ENCODE data around the gene ARSD. TPM values are rescaled to one million over a fixed set of nuclear protein-coding genes. Genes with fewer than 3 reads are reported as not detected.
"Not testable (repeated sequence)": the region's sequence is repeated elsewhere in the genome, so short reads cannot be mapped to it uniquely, and the experiment has no call there.

The ARSD gene
- total RNA-seq, 1 experiment from 2014 or later: 9.0 TPM

DNA sequence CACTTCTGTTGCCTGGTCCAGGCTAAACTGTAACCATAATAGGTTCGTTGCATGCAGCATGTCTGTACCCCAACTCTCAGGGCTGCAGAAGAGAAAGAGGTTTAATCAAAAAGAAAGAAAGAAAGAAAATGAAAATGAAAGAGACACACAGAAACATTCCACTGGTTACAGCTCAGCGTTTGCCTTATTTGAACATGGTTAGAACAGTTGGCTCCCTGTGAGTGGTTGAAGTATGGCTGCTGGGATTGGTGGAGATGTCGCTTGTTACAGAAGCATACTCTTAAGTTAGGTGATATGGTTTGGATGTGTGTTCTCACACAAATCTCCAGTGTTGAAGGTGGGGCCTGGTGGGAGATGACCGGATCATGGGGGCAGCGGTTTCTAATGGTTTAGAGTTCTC is 36.3 kb downstream of the ARSD start:
- DNase-seq (ENCODE audit: low spot score): no peak

DNA sequence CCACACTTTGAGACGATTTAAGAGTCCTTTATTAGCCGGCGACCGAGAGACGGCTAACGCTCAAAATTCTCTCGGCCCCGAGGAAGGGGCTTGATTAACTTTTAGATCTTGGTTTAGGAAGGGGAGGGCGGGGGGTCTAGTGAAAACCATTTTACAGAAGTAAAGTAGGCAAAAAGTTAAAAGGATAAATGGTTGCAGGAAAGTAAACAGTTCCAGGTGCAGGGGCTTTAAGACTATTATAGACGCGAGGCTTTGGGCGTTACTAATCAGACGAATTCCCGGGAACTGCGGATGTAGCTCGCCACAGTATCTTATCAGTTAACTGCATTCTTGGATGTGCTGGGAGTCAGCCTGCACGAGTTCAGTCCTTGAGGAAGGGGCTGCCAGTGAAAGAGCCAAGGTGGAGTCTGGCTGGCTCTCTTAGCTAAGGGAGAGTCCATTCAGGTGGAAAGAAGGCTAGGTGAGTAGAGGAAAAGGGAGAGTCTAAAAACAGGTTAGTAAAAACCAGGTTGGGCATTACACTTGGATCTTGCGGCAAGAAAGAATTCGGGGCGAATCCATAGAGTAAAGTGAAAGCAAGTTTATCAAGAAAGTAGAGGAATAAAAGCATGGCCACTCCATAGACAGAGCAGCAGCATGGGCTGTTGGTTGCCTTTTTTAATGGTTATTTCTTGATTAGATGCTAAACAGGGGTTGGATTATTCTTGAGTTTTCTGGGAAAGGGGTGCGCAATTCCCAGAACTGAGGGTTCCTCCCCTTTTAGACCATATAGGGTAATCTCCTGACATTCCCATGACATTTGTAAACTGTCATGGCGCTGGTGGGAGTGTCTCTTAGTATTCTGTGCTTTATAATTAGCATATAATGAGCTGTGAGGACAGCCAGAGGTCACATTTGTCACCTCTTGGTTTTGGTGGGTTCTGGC is 38.3 kb downstream of the ARSD start:
- not testable (repeated sequence) for DNase-seq (ENCODE audit: low spot score)

DNA sequence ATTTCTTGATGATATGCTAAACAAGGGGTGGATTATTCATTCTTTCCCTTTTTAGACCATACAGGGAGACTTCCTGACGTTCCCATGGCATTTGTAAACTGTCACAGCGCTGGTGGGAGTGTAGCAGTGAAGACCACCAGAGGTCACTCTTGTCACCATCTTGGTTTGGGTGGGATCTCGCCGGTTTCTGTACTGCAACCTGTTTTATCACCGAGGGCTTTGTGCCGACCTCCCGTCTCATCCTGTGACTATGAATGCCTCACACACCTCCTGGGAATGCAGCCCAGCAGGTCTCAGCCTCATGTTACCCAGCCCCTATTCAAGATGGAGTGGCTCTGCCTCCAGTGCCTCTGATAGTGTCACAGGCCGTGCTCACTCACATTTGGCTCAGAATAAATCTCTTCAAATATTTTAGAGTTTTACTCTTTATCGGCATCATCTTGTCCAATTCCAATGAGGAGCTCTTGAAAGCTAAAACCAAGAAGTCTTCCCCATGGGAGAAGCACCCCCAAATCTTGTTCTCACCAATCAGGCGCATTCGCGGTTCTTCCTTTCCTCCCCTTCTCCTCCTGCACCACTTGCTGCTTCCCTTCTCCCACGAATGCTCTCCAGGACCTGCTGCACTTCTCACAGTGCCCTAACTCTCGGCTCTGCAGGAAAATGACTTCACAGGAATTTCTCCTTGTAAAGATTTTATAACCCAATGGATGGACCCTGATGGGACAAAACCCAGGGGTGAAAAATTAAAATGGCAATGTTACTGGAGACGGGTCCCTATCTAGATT is 39.2 kb downstream of the ARSD start:
- not testable (repeated sequence) for DNase-seq (ENCODE audit: low spot score)

DNA sequence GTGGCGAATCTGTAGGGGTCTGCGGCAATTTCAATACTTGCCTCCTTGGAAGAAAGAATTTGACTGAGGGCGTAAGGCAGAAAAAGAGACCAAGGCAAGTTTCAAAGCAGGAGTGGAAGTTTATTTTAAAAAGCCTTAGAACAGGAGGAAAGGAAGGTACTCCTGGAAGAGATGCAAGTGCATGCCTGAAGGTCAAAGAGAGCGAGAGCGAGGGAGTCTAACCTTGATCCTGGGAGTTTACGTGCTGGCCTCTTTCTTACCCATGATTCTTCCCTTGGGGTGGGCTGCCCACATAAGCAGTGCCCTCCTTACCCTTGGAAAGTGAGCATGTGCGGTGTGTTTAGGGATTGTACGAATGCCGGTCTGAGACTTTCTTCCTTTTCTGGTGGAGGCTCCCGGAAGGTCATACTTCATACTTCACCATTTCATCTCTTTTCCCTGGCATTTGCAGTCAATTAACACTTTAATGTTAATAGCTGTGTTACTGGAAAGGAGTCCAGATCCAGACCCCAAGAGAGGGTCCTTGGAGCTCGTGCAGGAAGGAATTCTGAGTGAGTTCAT is 40.0 kb downstream of the ARSD start:
- no peak for DNase-seq (ENCODE audit: low spot score)

DNA sequence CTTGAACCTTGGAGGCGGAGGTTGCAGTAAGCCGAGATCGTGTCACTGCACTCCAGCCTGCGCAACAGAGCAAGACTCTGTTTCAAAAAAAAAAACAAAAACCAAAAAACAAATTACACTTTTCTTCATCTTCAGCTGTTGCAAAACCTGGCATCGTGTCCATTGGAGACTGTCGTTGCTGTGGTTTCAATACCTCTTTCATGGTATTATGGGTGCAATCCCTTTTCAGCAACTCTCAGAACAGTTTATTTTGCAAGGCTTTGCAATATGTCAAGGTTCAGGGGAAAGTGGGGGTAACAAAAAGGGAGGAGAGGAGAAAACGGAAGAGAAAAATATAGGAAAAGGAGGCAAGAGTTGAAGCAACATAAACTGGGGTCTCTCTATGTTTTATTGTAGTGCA is 40.8 kb downstream of the ARSD start:
- DNase-seq (ENCODE audit: low spot score): no peak

DNA sequence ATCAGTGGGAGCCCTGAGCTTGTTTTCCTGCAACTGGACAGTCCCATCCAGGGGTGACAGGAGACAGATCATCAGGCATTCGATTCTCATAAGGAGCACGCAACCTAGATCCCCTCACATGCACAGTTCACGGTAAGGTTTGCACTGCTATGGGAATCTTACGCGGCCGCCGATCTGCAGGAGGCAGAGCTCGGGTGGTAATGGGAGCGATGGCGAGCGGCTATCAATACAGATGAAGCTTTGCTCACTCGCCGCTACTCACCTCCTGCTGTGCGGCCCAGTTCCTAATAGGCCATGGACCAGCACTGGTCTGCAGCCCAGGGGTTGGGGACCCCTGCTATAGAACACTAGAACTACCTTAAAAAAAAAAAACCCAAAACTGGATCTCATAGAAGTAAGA is 45.4 kb downstream of the ARSD start:
- DNase-seq (ENCODE audit: low spot score): no peak

DNA sequence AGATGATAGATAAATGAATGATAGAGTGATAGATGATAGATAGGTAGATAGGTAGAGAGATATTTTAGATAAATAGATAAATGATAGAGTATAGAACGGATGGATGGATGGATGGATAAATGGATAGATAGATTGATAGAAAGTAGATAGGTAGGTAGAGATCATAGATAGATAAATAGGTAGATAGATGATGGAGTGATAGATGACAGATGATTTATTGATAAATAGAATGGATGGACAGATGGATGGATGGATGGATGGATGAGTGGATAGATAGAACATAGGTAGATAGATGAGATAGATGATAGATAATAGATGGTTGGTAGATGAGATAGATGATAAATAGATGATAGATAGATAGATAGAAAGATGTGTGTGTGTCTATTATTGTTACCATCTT is 49.5 kb downstream of the ARSD start:
- no peak for DNase-seq (ENCODE audit: low spot score)

DNA sequence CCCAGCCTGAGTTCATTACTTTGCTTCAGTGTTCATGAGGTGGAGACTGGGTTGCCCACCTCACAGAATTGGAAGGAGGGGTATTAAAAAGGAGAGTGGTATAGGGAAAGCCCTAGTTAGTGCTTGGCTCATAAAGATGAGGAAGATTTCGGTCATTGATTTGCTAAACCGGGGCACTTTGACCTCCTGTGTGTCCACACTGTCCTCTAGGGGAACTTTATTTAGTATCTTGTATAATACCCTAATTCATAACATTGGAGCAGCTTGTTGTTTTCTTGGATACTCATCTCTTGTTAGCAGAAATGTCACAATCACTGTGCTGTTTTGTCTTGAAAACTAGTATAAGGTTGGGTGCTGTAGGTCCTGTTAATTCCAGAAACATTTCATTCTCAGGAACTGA is 50.6 kb downstream of the ARSD start:
- no peak for DNase-seq (ENCODE audit: low spot score)

DNA sequence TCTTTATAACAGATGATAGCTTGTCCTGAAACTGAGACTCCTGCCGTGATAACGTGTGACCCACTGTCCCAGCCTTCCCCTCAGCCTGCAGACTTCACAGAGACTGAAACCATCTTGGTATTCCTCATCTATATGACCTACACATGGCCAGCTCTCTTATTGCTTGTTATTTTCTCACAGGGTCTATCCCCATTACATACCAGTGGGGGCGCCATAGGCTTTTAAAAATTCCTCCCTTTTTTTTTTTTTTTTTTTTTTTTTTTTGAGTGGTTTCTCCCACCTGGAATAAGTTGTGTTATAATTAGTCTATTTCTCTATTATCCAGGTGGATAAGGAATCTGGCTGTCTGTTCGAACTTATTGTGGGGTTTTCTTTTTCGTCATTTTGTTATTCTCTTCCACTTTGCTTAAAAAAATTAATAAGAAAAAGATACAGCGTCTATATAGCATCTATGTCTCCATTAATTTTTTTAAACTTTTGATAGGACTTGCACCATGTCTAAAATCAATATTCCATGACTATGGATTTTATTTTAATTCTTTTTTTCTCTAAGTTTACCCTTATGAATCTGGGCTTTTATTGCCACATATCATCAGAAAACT is 53.2 kb downstream of the ARSD start:
- no peak for DNase-seq (ENCODE audit: low spot score)

DNA sequence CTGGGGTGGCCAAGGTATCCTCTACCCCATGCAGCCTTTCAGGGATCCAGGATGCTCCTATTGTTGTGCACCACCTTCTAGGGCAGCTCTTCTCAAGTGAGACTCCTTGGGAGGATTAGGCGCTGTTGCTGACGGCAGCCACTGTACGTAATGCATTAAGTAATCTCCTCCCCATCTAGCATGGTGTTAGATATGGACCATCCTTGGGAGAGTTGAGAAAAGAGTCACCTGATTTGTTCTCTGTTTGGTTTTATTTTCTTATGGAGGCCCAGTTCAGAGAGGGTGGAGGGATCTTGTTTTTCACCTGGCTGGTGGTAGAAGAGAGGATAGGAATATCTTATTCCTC is 54.0 kb downstream of the ARSD start:
- DNase-seq (ENCODE audit: low spot score): no peak

DNA sequence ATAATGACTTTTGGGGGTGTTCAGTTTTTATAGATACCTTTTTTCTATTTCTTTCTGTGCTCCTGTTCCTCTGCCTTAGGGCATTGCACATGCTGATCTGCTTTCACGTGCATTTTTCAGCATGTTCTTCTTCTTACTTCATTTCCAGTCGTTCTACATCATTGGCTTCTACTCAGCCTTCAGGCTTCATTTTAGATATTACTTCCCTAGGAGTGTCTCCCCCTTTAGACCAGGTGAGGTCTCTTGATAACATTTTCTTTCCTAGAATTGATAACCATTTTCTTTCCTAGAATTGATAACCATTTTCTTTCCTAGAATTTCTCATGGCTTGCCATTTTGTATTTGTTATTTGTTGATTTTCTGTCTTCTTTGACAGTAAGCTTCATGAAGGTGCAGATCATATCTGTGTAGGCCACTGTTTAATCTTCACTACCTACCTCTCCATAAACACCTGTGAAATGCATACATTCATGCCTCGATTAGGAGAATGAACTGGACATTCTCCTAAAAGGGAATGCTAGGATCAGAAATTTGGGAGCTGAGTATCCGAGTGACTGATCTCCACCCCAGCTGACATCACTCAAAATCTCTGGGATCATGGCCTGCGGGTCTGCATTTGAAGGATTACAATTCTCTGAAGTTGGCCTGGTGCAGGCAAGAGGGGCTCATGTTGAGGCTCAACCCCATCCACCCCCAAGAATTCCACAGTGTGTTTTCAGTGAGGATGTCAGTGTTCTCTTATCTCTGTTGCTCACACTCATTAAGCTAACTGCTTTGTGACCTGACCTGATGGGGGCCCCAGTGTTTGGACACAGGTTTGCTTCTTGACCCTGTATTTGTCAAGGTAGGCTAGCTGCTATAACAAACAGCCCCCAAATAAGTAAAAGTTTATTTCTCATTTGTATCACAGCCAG is 54.7 kb downstream of the ARSD start:
- no peak for DNase-seq (ENCODE audit: low spot score)

DNA sequence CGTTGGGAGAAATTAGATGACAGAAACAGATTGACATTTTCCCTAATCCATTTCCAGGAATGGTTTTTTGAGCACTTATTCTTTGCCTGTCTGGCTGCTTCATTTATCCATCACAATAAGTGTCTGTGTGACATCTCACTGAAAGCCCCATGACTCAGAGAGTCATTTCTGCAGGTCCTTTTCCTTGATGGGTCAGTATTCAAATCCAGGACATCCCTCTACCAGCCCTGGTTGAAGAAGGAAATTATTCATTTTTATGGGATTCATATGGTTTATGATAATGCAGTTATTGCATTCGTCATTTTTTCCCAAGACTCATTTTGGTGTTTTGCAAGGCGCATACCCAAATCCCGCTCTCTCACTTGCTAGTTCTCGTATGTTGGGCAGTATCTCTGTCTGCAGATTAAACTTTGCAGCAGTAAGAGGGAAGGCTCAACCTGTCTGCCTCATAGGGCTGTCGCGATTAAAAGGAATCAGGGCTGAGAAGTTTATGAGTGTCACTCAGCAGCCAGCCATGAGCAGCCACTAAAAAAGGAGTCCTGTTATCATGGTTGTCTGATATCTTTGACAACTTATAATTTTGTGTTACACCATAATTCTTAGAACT is 56.4 kb downstream of the ARSD start:
- no peak for DNase-seq (ENCODE audit: low spot score)

DNA sequence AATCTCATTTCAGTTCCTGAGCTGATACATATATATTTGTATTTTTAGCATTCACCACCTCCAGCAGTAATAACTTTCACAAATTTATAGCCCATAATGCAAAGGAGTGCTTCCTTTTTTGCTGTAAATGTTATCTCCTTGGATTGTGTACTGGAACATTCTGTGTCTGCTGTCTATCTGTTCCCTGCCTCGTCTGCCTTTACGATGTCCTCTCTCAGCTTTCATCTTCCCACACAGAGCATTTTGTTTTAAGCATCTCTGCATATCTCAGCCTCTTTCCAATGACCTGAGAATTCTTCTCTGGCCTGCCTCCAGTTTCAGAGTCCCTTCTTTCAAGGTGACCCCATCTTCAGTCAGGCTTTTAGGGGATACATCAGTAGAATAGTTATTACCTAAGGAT is 57.3 kb downstream of the ARSD start:
- DNase-seq (ENCODE audit: low spot score): no peak

DNA sequence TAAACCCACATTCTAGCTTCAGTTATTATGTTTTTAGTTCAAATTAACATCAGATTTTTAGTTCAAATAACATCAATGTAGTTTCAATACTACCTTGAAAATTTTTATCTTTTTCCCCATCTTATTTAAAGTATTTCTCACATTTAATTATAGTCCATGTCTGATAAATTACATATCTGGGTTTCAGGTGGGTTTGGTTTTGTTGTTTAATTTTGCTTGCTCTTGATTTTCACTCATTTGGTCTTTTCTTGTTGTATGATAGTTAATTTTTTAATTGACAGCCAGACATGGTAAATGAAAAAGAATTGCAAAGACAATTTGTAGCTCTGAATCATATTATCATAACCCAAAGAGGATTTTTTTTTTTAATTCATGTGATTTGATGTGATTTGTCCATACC is 58.5 kb downstream of the ARSD start:
- no peak for DNase-seq (ENCODE audit: low spot score)

DNA sequence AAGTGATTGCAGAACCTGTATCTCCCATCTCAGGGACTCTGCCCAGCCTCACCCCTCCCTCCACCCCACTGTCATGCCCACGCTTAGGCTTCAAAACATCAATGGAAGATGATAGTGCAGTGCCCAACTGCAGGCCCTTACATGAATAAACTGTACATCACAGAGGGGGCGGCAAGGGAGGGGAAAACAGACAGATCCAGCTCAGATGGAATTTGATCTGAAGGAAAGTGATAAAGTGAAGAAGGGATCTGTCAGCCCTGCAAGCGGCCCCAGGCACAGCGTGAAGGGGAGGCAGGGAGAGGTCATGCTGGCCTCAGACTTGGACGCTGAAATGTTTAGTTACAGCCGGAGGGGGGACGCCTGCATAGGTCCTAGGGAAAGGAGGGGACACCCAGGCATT is 61.9 kb downstream of the ARSD start:
- no peak for DNase-seq (ENCODE audit: low spot score)

DNA sequence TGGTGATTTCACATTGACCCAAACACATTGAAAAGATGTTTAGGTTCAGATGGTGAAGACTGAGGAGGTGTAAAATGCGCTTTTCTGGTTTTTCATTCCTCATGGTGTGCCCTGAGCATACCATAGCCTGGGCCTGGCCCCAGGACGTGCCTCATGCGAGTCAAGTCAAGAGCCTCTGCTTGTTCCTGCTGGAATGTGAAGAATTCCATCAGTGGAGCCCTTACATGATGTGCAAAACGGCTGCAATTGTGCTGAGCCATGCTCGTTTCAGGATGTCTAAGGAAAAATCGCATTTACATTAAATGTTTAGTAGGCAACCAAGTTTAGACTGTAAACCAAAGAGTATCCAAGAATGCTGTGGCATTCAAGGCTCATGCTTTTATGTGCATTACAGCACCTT is 65.5 kb downstream of the ARSD start:
- no peak for DNase-seq (ENCODE audit: low spot score)

DNA sequence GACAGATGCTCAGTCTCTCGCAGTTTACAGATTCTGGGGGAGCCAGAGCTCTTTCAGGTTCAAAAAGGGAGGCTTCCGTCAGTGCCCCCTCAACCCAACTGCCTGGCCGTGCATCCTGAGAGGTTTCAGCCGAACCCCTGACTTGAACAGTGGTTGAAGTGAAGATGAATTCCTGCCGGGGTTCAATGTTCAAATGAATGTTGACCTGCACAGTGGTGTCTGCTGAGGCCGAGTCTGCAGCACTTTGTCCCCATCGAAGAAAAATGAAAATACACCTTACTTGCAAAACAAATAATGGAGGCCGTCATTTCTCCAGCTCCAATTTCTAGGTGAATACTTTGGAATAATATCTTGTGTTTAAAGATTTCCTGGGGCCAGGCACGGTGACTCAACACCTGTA is 66.7 kb downstream of the ARSD start:
- no peak for DNase-seq (ENCODE audit: low spot score)

DNA sequence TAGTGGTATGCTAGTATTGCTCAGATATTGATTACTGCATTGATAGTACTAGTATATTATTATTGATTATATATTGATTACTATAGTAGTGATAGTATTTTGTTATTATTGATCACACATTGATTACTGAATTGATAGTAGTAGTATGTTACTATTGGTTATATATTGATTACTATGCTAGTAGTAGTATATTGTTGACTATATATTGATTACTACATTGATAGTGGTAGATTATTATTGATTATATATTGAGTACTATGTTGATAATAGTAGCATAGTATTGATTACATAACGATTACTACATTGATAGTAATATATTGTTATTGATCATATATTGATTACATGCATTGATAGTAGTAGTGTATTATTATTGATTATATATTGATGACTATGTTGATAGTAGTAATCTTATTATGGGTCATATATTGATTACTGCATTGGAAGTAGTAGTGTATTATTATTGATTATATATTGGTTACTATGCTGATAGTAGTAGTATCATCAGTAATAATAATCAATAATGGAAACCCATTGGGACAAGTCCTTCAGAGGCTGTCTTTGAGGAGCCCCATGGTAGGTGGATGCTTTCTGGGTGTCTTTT is 69.8 kb downstream of the ARSD start:
- DNase-seq (ENCODE audit: low spot score): no peak

DNA sequence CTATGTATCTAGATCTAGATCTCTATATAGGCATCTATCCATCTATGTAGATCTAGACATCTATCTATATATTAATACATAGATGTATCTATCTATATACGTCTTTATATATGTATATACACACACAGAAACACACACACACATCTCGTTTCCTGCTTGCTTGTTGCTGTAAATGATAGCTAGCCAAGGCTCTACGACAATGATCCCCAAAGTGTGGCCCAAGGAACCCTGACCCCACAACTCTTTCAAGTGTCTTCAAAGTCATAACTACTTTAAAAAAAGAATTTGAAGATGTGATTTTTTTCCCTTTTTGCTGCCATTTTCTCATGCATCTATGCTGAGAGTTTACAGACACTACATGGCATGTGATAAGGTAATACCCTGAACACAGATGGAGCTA is 71.6 kb downstream of the ARSD start:
- no peak for DNase-seq (ENCODE audit: low spot score)

DNA sequence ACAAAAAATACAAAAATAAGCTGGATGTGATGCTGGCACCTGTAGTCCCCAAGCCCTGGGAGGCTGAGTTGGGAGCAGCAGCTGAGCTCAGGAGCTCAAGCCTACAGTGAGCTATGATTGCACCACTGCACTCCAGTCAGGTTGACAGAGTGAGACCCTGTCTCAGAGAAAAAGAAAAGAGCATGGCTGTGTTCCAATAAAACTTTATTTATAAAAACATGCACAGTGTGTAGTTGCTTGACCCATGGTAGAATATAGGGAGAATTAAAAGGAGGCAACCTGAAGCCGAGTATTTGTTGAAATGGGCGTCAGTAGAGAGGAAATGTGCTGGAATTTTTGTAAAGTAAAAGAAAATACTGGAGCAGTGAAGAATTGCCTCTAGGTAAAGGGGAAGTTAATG is 73.4 kb downstream of the ARSD start:
- DNase-seq (ENCODE audit: low spot score): no peak

DNA sequence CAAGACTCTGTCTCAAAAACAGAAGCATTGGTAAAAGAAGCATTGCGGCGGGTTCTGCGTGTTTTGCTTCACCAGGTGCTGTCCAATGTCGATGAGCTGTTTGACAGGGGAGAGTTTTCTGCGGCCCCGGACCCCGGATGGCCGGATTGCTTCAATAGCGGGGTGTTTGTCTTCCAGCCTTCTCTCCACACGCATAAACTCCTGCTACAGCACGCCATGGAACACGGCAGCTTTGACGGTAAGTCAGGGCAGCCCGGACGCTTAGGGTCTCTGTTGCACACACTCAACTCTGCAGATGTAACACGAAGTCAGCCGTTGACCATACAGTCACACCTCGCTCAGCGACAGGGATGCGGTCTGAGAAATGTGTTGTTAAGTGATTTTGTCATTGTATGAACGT is 74.2 kb downstream of the ARSD start:
- no peak for DNase-seq (ENCODE audit: low spot score)

Data from H4 (cell line).